ENCODE results near the gene ACSL6.
A peak's percentile ranks its signal among the peaks of the same experiment; 100 is the strongest.

The ACSL6 gene

GRCh38 chr5:131974956-131975726 is 36.3 kb downstream of the ACSL6 start:
- DNase-seq: no peak

DNA sequence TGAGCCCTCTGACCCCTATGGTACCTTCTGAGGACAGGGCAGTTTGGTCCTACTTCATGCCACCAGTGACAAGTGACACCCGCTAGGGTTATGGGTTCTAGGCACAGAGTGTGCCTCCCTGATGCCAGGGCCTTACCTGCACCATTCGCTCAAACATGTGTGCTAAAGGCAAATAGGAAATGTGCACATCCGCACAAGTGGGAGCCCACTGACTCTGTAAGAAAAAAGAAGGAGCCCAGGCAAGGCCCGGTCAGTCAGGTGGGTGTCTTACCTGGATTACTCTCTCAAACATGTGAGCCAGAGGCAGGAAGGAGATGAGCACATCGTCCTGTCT is 36.9 kb downstream of the ACSL6 start:
- no peak for DNase-seq

- no peak for DNase-seq
Measured at GRCh38 chr5:131974016-131974415, 37.4 kb downstream of the ACSL6 start.

DNA sequence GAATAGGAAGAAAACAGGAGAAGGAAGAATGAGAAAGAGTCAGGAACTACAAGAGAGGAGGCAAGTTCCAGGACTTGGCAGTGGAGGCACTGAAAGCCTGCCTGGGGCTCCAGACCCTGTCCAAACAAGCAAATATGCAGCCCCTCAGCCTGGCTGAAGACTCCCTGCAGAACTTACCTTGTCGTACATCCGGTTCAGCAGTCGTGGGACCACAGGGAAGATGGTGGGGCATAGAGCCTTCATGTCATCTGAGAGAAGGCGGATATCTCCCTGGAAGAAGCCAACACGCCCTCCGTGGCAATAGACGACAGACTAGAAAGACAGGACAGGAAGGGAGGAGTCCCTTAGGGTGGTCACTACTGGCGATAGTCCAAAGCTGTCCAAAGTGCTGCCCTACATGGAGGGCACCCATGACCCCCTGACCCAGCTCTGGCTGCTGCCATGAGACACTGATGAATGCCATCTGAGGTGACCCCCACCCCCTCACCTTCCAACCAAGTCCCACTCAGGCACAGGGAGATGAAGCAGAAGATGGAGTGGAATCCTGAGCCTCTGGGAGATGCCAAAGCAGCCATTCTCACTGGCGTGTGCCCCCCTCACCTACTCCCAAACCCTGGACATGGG is 38.3 kb downstream of the ACSL6 start:
- DNase-seq: no peak

DNA sequence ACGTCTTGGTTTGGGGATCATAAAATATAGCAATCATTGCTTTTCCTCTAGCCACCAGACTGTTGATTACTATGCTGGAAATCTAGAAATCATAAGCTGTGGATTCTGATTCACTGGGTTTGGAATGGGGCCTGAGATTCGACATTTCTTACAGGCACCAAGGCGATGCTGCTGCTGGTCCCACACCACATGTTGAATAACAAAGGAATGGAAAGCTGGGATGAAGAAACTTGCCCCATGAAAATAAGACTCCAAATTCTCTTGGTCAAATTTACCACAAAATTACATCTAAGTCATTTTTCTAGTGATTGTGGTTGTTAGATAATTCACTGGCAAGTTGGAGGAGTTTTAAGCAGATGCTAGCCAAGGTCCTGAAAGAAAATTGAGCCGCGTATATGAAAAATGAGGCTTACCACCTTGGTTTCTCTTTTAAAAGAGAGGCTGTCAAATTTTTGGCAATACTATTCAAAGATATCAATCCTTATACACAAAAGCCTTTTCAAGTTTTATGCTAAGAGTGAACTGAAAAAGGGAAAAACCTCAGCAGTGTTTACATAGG is 43.0 kb downstream of the ACSL6 start:
- no peak for DNase-seq

DNA sequence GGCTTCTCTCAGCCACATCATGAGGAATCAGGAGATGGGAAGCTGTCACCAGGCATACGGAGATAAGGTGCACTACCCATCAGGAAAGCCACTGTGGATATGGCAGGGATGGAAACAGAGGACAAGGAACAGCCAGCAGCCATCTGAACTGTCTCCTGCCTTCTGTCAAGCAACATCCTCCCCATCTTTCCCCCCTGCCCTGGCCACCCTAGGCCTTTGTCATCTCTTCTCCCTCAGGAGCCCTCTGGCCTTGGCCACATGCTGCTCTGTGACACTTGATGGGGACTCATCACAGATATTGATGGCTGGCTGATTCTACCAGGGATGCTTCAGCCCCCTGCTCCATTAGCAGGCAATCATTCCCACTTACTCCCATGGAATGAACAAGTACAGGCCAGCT is 44.9 kb downstream of the ACSL6 start:
- no peak for DNase-seq

DNA sequence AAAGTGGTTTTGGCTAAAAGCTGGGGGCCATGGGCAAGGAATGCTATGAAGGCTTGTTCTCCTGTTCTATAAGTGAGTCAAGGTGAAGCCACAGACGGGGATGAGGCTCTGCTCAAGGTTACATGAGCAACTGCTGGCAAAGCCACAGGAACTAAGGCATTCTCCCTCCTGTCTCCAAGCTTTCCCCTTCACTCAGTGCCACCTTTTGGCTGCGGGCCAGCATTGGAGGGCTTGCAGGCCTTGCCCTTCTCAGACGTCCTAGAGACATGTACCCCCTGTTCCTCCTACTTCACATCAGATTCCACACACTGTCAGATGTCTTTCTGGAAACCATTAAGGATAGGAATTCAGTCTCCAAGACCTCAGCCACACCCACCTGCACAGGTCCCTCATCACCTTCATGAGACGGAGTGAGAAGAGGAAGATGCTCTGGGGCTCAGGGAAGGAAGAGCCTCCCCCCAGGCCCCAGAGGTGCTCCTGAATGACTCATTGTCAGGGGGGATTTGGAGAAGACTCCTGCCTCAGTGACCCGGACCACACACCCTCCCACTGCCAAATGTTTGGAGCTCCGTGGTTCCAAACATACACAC is 45.5 kb downstream of the ACSL6 start:
- DNase-seq: no peak

DNA sequence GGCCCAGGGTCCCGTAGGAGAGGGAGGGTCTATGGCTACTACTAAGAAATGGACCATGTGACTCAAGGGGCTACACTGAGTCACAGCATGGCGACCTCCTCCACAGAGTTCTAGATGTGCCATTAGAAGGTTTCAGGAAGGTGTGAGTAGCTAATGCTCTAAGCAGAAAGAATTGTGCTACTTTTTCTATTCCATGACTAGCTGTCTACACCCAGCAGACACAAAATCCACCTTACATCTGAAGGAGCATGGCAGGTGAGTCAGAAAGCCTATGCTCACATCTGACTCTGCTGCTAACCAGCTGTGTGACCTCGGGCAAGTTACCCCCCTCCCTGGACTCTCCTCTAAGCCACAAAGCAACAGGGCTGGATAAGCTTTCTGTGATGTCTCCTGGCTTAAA is 51.6 kb downstream of the ACSL6 start:
- DNase-seq: no peak

- no peak for DNase-seq
Measured at GRCh38 chr5:131959136-131959535, 52.3 kb downstream of the ACSL6 start.

GRCh38 chr5:131957721-131958441 is 53.6 kb downstream of the ACSL6 start:
- DNase-seq: no peak

- no peak for DNase-seq
Measured at GRCh38 chr5:131953969-131954368, 57.5 kb downstream of the ACSL6 start.

DNA sequence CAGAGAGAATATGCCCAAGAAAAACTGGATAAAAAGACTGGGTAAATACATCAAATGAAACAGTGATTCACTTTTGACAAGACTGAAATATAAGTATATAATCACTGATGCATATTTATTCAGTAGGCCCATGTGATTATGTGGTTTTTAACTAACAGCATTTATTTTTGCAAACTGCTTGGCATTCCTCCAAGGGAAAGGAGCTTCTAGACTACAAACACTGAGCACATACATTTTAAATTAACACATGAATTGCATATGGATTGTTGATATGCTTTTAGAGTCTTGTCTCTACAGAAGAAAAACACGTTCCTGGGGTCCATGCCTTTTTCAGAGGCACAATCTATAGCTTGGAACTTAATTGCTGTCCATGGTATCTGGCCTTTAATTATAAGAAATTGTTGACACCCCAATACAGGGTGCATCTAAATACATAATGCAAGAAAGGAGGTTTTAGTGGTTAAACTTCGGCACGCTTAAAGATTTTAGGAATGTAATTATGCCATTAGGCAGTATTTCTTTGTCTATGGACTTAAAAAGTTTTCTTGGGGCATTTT is 59.1 kb downstream of the ACSL6 start:
- DNase-seq: no peak

DNA sequence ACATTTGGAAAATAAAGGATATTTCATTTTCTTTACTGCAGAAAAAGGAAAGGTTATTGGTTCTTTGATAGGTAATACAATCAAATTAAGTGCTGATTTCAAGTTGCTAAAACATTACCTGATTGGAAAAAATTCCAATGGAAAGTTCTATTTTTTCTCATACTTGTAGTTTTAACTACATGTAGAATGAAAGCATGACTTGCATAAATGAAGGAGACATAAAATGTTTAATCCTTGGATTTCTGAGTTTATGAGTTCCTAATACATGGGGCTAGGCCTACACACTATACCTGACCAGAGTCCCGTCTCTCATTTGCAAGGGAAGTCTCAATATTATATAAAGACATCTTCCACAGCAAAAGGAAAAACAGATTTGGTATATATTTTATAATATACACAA is 60.8 kb downstream of the ACSL6 start:
- no peak for DNase-seq

- DNase-seq: no peak
Measured at GRCh38 chr5:131947445-131947844, 64.0 kb downstream of the ACSL6 start.

GRCh38 chr5:131945551-131946168 is 65.8 kb downstream of the ACSL6 start, which contains the start of gene MEIKIN:
MEIKIN (minus strand) TSS chr5:131945663; CDS start chr5:131945505, 158 bp downstream.
- no peak for DNase-seq

- DNase-seq: peak; percentile 4
Measured at GRCh38 chr5:131944702-131945550, 66.5 kb downstream of the ACSL6 start.

DNA sequence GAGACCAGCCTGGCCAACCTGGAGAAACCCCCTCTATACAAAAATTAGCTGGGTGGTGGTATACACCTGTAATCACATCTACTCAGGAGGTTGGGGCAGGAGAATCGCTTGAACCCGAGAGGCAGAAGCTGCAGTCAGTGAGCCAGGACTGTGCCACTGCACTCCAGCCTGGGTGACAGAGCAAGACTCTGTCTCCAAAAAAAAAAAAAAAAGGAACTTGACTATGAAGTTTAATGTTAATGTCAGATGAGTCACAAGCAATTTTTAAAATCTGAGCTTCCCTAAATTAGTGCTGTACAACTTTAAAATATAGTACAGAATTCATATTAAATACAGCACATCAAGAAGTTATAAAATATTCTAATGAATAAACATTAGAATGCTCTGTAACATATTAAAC is 67.5 kb downstream of the ACSL6 start:
- no peak for DNase-seq

- DNase-seq: no peak
Measured at GRCh38 chr5:131942016-131942415, 69.4 kb downstream of the ACSL6 start.

DNA sequence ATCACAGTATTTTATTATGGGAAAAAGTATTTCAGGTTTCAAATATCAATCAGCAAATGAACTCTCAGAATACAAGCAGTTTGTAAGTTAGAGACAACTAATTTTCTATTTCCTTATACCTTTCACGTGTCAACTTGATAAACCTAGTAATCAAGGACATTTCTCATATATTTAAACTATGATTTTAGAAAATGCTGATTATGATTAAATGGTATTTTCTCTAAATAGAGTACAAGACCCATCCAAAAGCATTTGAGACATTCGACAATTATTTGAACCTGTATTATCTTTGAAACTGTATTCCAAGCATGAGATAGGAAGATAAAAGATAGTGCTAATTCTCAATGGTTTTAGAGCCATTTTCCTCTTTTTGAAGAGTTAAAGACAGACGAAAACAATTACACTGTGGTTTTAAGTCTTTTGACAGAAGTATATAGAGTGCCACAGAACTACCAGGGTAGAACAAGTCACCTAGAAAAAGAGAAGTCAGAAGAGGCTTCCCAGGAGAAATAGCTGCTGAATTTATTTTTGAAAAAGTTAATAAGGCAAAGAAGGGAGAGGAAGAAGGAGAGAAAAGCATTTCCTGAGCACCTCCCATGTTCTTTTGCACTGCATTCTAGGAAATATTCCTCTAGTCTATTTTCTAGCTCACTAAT is 71.6 kb downstream of the ACSL6 start:
- DNase-seq: no peak

GRCh38 chr5:131932235-131932634 is 79.2 kb downstream of the ACSL6 start:
- DNase-seq: no peak

DNA sequence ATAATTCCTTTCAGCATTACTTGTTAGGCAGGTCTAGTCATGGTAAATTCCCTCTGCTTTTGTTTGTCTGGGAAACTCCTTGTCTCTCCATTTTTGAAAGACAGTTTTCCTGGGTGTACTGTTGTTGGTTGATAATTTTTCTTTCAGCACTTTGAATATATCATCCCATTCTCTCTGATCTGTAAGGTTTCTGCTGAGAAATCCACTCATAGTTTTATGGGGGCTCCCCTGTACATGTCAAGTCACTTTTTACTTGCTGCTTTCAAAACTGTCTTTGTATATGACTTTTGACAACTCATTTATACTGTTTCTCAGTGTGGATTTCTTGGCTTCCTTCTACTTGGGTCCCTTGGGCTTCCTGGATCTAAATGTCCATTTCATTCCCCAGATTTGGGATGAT is 82.5 kb downstream of the ACSL6 start:
- DNase-seq: no peak
